NCI-H2171 treated with DMSO at 0.1 percent for 48 hours (cell line): ENCODE data around the gene GNL3.
"Not testable (repeated sequence)": the region's sequence is repeated elsewhere in the genome, so short reads cannot be mapped to it uniquely, and the experiment has no call there.

Experiments
- DNase-seq: peaks from one replicate; lab custom pipeline; 2025; lab: John Stamatoyannopoulos, UW

The GNL3 gene

DNA sequence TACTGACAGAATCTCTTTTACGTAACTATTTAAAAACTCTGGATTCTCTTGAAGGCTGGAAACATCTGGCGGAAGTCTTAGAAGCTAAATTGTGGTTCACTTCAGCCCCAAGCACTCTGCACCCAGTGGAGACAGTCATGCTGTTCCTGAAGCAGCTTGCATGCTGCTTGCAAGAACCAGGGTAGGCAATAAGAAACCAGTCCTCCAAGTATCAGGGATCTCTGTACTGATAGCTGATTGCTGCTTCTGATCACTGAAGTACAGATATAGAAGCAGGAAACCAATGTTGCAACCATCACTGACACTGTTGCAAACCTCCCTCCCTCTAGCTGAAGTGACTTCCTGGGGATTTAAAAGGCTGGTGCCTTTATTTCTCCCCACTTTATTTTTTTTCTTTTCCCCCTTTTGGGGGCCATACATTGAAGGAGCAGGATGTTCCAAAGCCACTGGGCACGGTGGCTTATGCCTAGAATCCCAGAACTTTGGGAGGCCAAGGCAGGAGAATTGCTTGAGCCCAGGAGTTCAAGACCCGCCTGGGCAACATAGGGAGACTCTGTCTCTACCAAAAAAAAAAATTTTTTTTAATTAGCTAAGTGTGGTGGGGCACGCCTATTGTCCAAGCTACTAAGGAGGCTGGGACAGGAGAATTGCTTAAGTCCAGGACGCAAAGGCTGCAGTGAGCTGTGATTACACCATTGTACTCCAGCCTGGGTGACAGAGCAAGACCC is 35.3 kb downstream of the GNL3 start:
- no peak for DNase-seq

DNA sequence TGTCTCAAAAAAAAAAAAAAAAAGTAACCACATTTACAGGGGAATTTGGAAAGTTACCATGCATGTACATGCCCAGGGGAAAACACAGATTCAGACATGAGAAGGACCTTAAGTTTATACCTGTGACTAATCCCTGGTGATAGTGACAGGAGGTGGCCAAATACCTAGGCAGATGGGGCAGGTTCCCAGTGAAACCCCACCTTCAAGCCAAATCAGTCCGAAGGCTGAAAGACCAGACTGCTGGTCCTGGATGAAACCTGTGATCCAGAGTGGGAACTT is 35.8 kb downstream of the GNL3 start:
- DNase-seq: no peak

DNA sequence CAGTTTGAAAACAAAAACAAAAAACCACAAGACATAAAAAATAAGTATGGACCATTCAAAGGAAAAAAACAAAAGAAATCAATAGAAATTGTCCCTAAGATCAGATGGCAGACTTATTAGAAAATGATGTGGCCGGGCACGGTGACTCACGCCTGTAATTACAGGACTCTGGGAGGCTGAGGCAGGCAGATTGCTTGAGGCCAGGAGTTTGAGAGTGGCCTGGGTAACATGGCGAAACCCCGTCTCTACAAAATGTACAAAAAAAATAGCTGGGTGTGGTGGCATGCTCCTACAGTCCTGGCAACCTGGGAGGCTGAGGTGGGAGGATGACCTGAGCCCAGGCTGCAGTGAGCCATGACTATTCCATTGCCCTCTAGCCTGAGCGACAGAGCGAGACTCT is 36.7 kb downstream of the GNL3 start:
- DNase-seq: no peak

DNA sequence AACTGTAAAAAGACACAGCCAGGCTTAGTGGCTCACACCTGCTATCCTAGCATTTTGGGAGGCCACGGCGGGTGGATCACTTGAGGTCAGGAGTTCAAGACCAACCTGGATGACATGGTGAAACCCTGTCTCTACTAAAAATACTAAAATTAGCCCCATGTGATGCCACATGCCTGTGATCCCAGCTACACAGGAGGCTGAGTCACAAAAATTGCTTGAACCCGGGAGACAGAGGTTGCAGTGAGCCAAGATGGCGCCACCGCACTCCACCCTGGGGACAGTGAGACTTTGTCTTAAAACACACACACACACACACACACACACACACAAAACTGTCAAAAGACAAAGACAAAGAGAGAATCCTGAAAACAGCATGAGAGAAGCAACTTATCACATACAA is 38.1 kb downstream of the GNL3 start:
- DNase-seq: no peak

DNA sequence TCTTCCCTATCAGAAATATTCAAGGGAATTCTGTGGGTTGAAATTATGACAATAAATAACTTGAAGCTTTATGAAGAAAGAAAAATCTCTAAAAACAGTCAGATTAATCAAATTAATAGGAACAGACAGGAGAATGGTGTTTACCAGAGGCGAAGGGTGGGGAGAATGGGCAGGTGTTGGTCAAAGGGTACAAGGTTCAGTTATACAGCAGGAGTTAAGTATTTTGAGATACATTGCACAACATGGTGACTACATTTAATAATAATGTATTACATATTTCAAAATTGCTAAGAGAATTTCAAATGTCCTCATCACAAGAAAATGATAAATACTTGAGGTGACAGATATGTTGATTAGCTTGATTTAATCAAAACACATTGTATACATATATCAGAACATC is 38.7 kb downstream of the GNL3 start:
- no peak for DNase-seq

DNA sequence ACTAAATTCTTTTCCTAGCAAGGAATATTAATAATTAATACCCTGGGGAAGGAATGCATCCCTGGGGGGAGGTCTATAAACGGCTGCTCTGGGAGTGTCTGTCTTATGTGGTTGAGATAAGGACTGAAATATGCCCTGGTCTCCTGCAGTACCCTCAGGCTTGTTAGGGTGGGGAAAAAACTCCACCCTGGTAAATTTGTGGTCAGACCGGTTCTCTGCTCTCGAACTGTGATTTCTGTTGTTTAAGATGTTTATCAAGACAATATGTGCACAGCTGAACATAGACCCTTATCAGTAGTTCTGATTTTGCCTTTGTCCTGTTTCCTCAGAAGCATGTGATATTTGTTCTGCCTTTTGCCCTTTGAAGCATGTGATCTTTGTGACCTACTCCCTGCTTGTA is 42.9 kb downstream of the GNL3 start:
- not testable (repeated sequence) for DNase-seq

DNA sequence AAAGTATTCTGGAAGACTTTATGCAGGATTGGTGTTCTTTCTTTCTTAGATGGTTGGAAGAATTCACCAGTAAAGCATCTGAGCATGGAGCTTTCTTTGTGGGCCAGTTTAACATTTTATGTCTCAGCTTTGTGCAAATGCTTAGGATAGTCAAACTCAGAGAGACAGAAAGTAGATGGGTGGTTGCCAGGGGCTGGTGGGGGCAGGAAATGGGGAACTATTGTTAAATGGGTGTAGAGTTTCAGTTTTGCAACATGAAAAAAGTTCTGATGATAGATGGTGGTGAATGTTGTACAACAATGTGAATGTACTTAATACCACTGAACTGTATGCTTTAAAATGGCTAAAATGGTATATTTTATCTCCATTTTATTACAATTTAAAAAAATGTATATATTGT is 44.8 kb downstream of the GNL3 start:
- no peak for DNase-seq

DNA sequence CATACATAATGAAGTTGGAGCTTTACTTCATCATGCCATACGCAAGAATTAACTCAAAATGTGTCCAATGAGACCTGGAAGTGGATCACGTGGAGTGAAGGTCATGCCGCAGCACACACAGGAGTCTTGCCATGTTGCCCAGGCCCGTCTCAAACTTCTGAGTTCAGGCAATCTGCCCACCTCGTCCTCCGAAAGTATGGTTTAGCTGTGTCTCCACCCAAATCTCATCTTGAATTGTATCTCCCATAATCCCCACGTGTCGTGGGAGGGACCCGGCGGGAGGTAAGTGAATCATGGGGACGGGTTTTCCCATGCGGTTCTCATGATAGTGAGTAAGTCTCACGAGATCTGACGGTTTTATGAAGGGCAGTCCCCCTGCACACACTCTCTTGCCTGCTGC is 45.8 kb downstream of the GNL3 start:
- DNase-seq: no peak

DNA sequence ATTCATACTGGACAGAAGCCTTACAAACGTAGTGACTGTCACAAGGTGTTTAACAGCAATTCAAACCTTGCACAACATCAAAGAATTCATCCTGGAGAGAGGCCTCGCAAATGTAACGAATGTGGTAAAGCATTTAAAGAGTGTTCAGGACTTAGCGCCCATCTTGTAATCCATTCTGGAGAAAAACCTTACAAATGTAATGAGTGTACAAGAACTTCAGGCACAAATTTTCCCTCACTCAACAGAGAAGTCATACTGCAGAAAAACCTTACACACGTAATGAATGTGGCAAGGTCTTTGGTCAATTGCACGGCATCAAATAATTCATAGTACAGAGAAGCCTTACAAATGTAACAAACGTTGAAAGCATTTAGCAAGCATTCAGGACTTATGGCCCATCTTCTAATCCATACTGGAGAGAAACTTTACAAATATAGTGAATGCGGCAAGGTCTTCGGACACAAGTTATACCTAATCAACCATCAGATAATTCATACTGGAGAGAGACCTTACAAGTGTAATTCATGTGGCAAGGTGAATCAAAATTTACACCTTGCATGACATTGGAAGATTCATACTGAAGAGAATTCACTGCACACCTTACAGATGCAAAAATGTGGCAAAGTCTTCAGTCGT is 47.5 kb downstream of the GNL3 start:
- DNase-seq: no peak

DNA sequence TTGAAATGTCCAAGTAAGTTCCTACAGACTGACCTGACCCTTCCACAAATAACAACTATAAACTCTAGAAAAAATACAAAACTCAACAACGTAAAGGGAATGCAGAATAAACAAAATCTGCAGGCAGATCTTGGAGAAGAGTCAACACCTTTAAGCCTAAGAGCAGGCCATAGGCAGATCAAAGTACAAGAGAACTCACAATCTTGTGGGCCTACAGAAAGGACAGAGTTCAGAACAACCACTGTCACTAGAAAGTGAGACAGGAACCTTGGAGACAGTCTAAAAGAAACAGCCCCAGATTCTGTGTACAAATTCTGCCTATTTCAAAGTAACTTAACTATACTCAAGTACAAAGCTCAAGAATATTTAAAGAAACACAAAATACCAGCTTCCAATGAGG is 53.9 kb downstream of the GNL3 start:
- DNase-seq: no peak

DNA sequence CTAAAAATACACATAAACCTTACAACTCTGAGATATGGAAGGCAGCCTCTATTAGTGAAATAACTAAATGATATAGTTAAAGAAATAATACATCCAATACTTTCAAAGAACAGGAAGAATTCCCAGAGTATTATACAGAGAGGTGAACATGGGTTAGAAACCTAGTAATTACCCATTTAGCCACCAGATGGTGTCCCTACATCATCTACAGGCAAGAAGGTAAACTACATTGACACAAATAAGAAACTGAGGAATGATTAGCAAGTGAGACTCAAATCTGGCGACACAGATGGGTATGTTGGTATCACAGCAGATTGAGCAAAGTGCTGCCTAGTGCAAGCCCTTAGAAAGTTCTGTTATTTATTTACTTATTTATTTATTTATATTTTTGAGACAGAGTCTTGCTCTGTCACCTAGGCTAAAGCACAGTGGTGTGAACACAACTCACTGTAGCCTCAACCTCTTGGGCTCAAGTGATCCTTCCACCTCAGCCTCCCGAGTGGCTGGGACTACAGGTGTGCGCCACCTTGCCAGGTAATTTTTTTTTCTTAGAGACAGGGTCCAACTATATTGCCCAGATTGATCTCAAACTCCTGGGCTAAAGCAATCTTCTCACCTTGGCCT is 56.7 kb downstream of the GNL3 start:
- DNase-seq: peak; percentile 4

DNA sequence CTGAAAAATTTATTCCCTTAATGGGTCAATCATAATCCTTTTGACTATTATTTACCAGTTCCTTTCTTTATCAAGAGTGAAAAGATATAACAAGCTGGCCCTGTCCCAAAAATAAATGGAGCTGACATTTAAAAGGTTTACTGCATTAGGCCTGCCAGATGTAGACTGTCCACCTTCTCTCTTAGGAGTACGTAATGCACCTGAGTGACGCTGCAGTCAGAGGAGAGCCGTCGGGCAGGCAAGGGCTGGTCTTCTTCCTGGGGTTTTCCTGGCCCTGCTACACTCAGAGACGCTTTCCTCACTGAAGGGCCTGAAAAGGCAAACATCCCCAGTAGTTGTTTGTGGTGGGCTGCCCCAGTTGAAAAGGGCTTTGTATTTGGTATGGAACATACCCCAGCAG is 57.3 kb downstream of the GNL3 start:
- no peak for DNase-seq

DNA sequence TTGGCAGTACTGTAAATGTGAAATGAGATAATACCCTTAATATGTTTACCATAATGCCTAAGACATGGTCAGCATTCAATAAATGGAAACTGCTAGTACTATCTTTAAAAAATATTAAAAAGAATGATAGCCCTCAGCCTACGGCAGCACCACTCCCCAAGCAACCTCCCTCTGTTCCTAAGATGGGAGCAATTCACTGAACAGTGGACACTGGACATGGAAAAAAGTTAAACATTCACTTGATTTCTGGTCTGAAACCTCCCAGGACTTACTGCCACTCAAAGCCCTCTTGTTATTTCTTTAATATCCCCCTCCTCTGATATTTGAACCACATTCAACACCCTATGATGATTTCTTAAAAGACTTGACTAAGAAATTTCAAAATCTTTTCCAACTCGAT is 57.9 kb downstream of the GNL3 start:
- no peak for DNase-seq
